T-cell (primary cell): ENCODE data around the gene FGG. TPM values are rescaled to one million over a fixed set of nuclear protein-coding genes. Genes with fewer than 3 reads are reported as not detected.

Experiments
- ATAC-seq, 4 experiments: fragments of 200-7000 bp in 3 of 4; fragments of 150-1000 bp in 1 of 4; cut with Tn5 transposase; replicated peaks in 1 of 4; 1 replicate in 3 of 4; 2 replicates in 1 of 4; pipeline ENCODE4 v1.10.0; 2021; ENCODE audit warnings: moderate library complexity in 3 of 4, mild to moderate bottlenecking in 2 of 4, moderate number of reproducible peaks in 1 of 4
- CTCF ChIA-PET, 2 donors: fragments of 300-600 bp; sonication (Branson Sonifier 250); formaldehyde crosslinking; loops; one replicate each; lab custom pipeline; 2022; ENCODE audit warnings: antibody characterized with exemption in 2 of 2; lab: Charles Lee
- POLR2A ChIA-PET, 2 donors: fragments of 300-600 bp; sonication (Branson Sonifier 250); formaldehyde crosslinking; loops; one replicate each; lab custom pipeline; 2022; ENCODE audit warnings: antibody characterized with exemption in 2 of 2; lab: Charles Lee
- DNase-seq, 35 experiments: peaks; one replicate each; pipeline versions ENCODE4 v3.0.0 to v3.0.0-alpha.2; 2013 to 2023
- H3K27ac ChIP-seq: one replicate; pipeline ENCODE4 v1.5.1; 2013; ENCODE audit warnings: low read length
- H3K27me3 ChIP-seq, 2 experiments: replicated peaks in 1 of 2; 1 replicate in 1 of 2; 2 replicates in 1 of 2; pipeline versions ENCODE4 v1.6.1 to v1.7.0; 2013; ENCODE audit warnings: low read length in 1 of 2, mixed read lengths in 1 of 2; ENCODE audit not compliant: control insufficient read depth in 2 of 2, insufficient read depth in 2 of 2; ENCODE audit errors: extremely low read depth in 1 of 2
- H3K36me3 ChIP-seq, 2 donors: 1 replicate in 1 of 2; 2 replicates in 1 of 2; pipeline versions ENCODE4 v1.6.1 to v1.7.0; 2013; ENCODE audit warnings: low read length in 1 of 2; ENCODE audit not compliant: control insufficient read depth in 2 of 2, insufficient read depth in 1 of 2; ENCODE audit errors: extremely low read depth in 1 of 2
- H3K4me1 ChIP-seq, 2 experiments: 1 replicate in 1 of 2; 2 replicates in 1 of 2; pipeline versions ENCODE4 v1.6.1 to v1.7.0; 2013; ENCODE audit warnings: low read length in 2 of 2, mixed read lengths in 1 of 2; ENCODE audit not compliant: insufficient read depth in 2 of 2, control insufficient read depth in 1 of 2; ENCODE audit errors: extremely low read depth in 1 of 2
- H3K4me3 ChIP-seq, 2 donors: 1 replicate in 1 of 2; 2 replicates in 1 of 2; pipeline versions ENCODE4 v1.5.1 to v1.7.0; 2013; ENCODE audit warnings: mild to moderate bottlenecking in 2 of 2, low read length in 1 of 2, moderate library complexity in 1 of 2; ENCODE audit not compliant: control insufficient read depth in 1 of 2; ENCODE audit errors: extremely low read depth in 1 of 2
- H3K9me3 ChIP-seq: 2 replicates; pipeline ENCODE4 v1.7.0; 2013
- H3K27ac Mint-ChIP-seq, 2 donors: one replicate each; pipeline ENCODE4 v1.8.0; 2020 to 2021; ENCODE audit warnings: mild to moderate bottlenecking in 2 of 2, mixed read lengths in 2 of 2
- H3K27me3 Mint-ChIP-seq, 2 donors: one replicate each; pipeline ENCODE4 v1.8.0; 2021 to 2022; ENCODE audit warnings: mixed read lengths in 2 of 2
- H3K36me3 Mint-ChIP-seq: one replicate; pipeline ENCODE4 v1.8.0; 2021; ENCODE audit warnings: mixed read lengths
- H3K4me1 Mint-ChIP-seq, 3 donors: one replicate each; pipeline ENCODE4 v1.8.0; 2020 to 2022; ENCODE audit warnings: mixed read lengths in 3 of 3, mild to moderate bottlenecking in 1 of 3
- H3K4me3 Mint-ChIP-seq, 3 donors: one replicate each; pipeline ENCODE4 v1.8.0; 2020 to 2022; ENCODE audit warnings: mild to moderate bottlenecking in 3 of 3, mixed read lengths in 3 of 3, moderate library complexity in 3 of 3
- H3K9me3 Mint-ChIP-seq, 3 donors: one replicate each; pipeline ENCODE4 v1.8.0; 2020 to 2022; ENCODE audit warnings: mixed read lengths in 3 of 3
- WGBS: methylation state at CpG from one replicate; pipeline ENCODE4 v1.1.5; 2013; ENCODE audit warnings: missing lambda C conversion rate; ENCODE audit not compliant: insufficient coverage; 5-methylcytosine and 5-hydroxymethylcytosine counted together
- total RNA-seq, 35 experiments: library from RNA in 6 of 35; stranded (reverse) in 6 of 35; fragments of 120-200 nt in 1 of 35; gene quantifications; one replicate each; pipeline versions ENCODE4 v1.2.1 to v1.2.4 and lab custom pipeline; 2013 to 2026

FGG gene
- total RNA-seq (1 to 10 TPM in 3 of 5 donors, not detected in 2; 1.7 to 4.9 (median 3.6) TPM), total RNA-seq (lab: John Stamatoyannopoulos, UW) (0 to 0.13 (median 0) reads per million in 29 experiments)
- not detected for total RNA-seq (2013)

GRCh38 chr4:154612472-154613414 is at the start of gene FGG:
Gene FGG (minus strand): TSS chr4:154612656. CDS start chr4:154612609, 47 bp downstream.
- 79% methylated on average over 3 of the region's 7 CpGs for WGBS
- POLR2A ChIA-PET: interaction anchor here (0.6 kb wide), 2 partner anchors 24 to 574 kb away, joined by 3 to 4 read pairs; no protein-coding TSS in a partner anchor

GRCh38 chr4:154660052-154660451 is 47.6 kb upstream of the FGG start:
- Histone ChIP-seq H3K27me3 (peaks cover 0 to 2% of the 10 kb centered on the region in 2 experiments), H3K4me1 (no peaks in the 10 kb centered on the region), H3K27ac (no peak overlapping the region), H3K4me3 (no peak overlapping the region), H3K36me3 (no peaks in the 10 kb centered on the region), H3K9me3 (no peaks in the 10 kb centered on the region)
- Mint-ChIP-seq H3K27me3 (peaks cover 16 to 20% of the 10 kb centered on the region in 2 donors), H3K9me3 (peaks cover 0 to 3% (median 0%) of the 10 kb centered on the region in 3 donors), H3K4me1 (no peaks in the 10 kb centered on the region), H3K36me3 (no peaks in the 10 kb centered on the region), H3K4me3 (no peak overlapping the region), H3K27ac (no peak overlapping the region)
- no CpG with 5 or more reads among the region's 3 CpGs for WGBS
- ATAC-seq (no peak), DNase-seq (no peak)
- ChIA-PET CTCF (no interaction called here), POLR2A (no interaction called here)

More at GRCh38 chr4:154612472-154613414, at the start of gene FGG:
- Histone ChIP-seq H3K4me1 (no peaks in the 10 kb centered on the region), H3K27ac (no peak within 1 kb of the TSS), H3K9me3 (no peaks in the 10 kb centered on the region), H3K4me3 (no peak within 1 kb of the TSS), H3K27me3 (no peaks in the 10 kb centered on the region), H3K36me3 (no peaks in the 10 kb centered on the region)
- H3K36me3 Mint-ChIP-seq: no peaks in the 10 kb centered on the region
- no peaks in the 10 kb centered on the region for H3K9me3 Mint-ChIP-seq
- CTCF ChIA-PET: interaction anchor here (0.6 to 1.3 kb wide), 4 partner anchors 12 to 826 kb away, joined by 3 to 4 read pairs (median 4); partner anchors contain the start of gene PLRG1 (in 1 of the 2)
- DNase-seq (no peak), ATAC-seq (no peak)
- H3K27ac Mint-ChIP-seq: no peak within 1 kb of the TSS
- H3K4me3 Mint-ChIP-seq: no peak within 1 kb of the TSS
- peaks cover 7 to 11% (median 10%) of the 10 kb centered on the region in 3 donors for H3K4me1 Mint-ChIP-seq
- H3K27me3 Mint-ChIP-seq: peaks cover 10 to 26% of the 10 kb centered on the region in 2 donors

GRCh38 chr4:154658680-154659405 is 46.4 kb upstream of the FGG start:
- DNase-seq (no peak), ATAC-seq (no peak)
- no peaks in the 10 kb centered on the region for H3K4me1 Mint-ChIP-seq
- no peak overlapping the region for H3K4me3 Mint-ChIP-seq
- no peak overlapping the region for H3K27ac Mint-ChIP-seq
- 87% methylated on average over 10 of the region's 11 CpGs for WGBS
- no peaks in the 10 kb centered on the region for H3K9me3 ChIP-seq
- ChIA-PET CTCF (no interaction called here), POLR2A (no interaction called here)
- H3K36me3 ChIP-seq: no peaks in the 10 kb centered on the region
- H3K4me3 ChIP-seq: no peak overlapping the region
- peaks cover 0 to 2% of the 10 kb centered on the region in 2 experiments for H3K27me3 ChIP-seq
- peaks cover 0 to 3% (median 0%) of the 10 kb centered on the region in 3 donors for H3K9me3 Mint-ChIP-seq
- no peaks in the 10 kb centered on the region for H3K4me1 ChIP-seq
- H3K27me3 Mint-ChIP-seq: peaks cover 20 to 26% of the 10 kb centered on the region in 2 donors
- no peaks in the 10 kb centered on the region for H3K36me3 Mint-ChIP-seq
- no peak overlapping the region for H3K27ac ChIP-seq

GRCh38 chr4:154643493-154643892 is 31.0 kb upstream of the FGG start:
- ChIA-PET POLR2A (no interaction called here), CTCF (no interaction called here)
- Mint-ChIP-seq H3K4me3 (no peak overlapping the region), H3K27me3 (peaks cover 10 to 23% of the 10 kb centered on the region in 2 donors), H3K4me1 (no peaks in the 10 kb centered on the region), H3K9me3 (no peaks in the 10 kb centered on the region), H3K27ac (no peak overlapping the region), H3K36me3 (no peaks in the 10 kb centered on the region)
- H3K27me3 ChIP-seq: peaks cover 0 to 11% of the 10 kb centered on the region in 2 experiments
- DNase-seq (no peak), ATAC-seq (no peak)
- no peaks in the 10 kb centered on the region for H3K36me3 ChIP-seq
- WGBS: no CpG with 5 or more reads among the region's 2 CpGs
- no peak overlapping the region for H3K4me3 ChIP-seq
- no peak overlapping the region for H3K27ac ChIP-seq
- H3K9me3 ChIP-seq: no peaks in the 10 kb centered on the region
- no peaks in the 10 kb centered on the region for H3K4me1 ChIP-seq

- Histone ChIP-seq H3K36me3 (no peaks in the 10 kb centered on the region), H3K4me3 (no peak overlapping the region), H3K9me3 (no peaks in the 10 kb centered on the region), H3K27me3 (peaks cover 0 to 10% of the 10 kb centered on the region in 2 experiments), H3K4me1 (no peaks in the 10 kb centered on the region), H3K27ac (no peak overlapping the region)
- ChIA-PET POLR2A (no interaction called here), CTCF (no interaction called here)
- 52% methylated on average over 2 of the region's 5 CpGs for WGBS
- no peak for ATAC-seq
- DNase-seq: no peak
- H3K9me3 Mint-ChIP-seq: no peaks in the 10 kb centered on the region
- H3K4me1 Mint-ChIP-seq: no peaks in the 10 kb centered on the region
- no peak overlapping the region for H3K27ac Mint-ChIP-seq
- H3K27me3 Mint-ChIP-seq: peaks cover 6 to 19% of the 10 kb centered on the region in 2 donors
- H3K4me3 Mint-ChIP-seq: no peak overlapping the region
- H3K36me3 Mint-ChIP-seq: no peaks in the 10 kb centered on the region
Observed at GRCh38 chr4:154642373-154643009, 30.0 kb upstream of the FGG start.

- no peaks in the 10 kb centered on the region for H3K36me3 Mint-ChIP-seq
- DNase-seq (no peak), ATAC-seq (no peak)
- H3K4me3 Mint-ChIP-seq: no peak overlapping the region
- H3K4me1 Mint-ChIP-seq: no peaks in the 10 kb centered on the region
- 60% methylated on average over 1 of the region's 4 CpGs for WGBS
- Histone ChIP-seq H3K9me3 (no peaks in the 10 kb centered on the region), H3K36me3 (no peaks in the 10 kb centered on the region), H3K27me3 (no peaks in the 10 kb centered on the region), H3K27ac (no peak overlapping the region), H3K4me1 (no peaks in the 10 kb centered on the region), H3K4me3 (no peak overlapping the region)
- CTCF ChIA-PET: interaction anchor here in 1 of 2 donors (0.8 kb wide), 1 partner anchor 11 kb away, joined by 3 read pairs; no protein-coding TSS in a partner anchor
- no peak overlapping the region for H3K27ac Mint-ChIP-seq
- peaks cover 3 to 17% of the 10 kb centered on the region in 2 donors for H3K27me3 Mint-ChIP-seq
- POLR2A ChIA-PET: no interaction called here
- peaks cover 0 to 4% (median 0%) of the 10 kb centered on the region in 3 donors for H3K9me3 Mint-ChIP-seq
Observed at GRCh38 chr4:154640999-154641398, 28.5 kb upstream of the FGG start.
